Stimulated activated CD8-positive, alpha-beta memory T cell treated with anti-CD3 and anti-CD28 coated beads, Interleukin-15, amount 100 ng/mL, for 4 hours (primary cell): ENCODE results near the gene ATP5F1C.
"Not testable (repeated sequence)": the region's sequence is repeated elsewhere in the genome, so short reads cannot be mapped to it uniquely, and the experiment has no call there.

Experiments used
- DNase-seq, 2 donors: peaks; one replicate each; pipeline ENCODE4 v3.0.0-alpha.2; 2020; ENCODE audit warnings: low read depth in 2 of 2

ATP5F1C gene

GRCh38 chr10:7787857-7788638 lies at the start of gene ATP5F1C, which contains the start of gene KIN:
Gene ATP5F1C, plus strand, starts transcription at chr10:7788177. Its CDS starts 31 bp downstream, at chr10:7788208.
Gene KIN, minus strand, starts transcription at chr10:7787993. Its CDS starts 60 bp downstream, at chr10:7787933.
- DNase-seq, result peak; percentile 96 to 97

GRCh38 chr10:7738536-7739407 lies 49.2 kb upstream of the ATP5F1C start:
- DNase-seq, result no peak

GRCh38 chr10:7744307-7744706 lies 43.7 kb upstream of the ATP5F1C start:
- DNase-seq, result no peak

GRCh38 chr10:7748637-7749036 lies 39.3 kb upstream of the ATP5F1C start:
- DNase-seq, result not testable (repeated sequence)

GRCh38 chr10:7750222-7750621 lies 37.8 kb upstream of the ATP5F1C start:
- no peak for DNase-seq

GRCh38 chr10:7752251-7752650 lies 35.7 kb upstream of the ATP5F1C start:
- no peak for DNase-seq

GRCh38 chr10:7755103-7755502 lies 32.9 kb upstream of the ATP5F1C start:
- DNase-seq, result no peak

- no peak for DNase-seq
Measured at GRCh38 chr10:7756360-7756992, 31.5 kb upstream of the ATP5F1C start.

- no peak for DNase-seq
Measured at GRCh38 chr10:7763929-7764328, 24.0 kb upstream of the ATP5F1C start.

- no peak for DNase-seq
Measured at GRCh38 chr10:7766241-7766640, 21.7 kb upstream of the ATP5F1C start.

GRCh38 chr10:7767209-7767608 lies 20.8 kb upstream of the ATP5F1C start:
- DNase-seq, result no peak

- DNase-seq, result no peak
Measured at GRCh38 chr10:7768417-7768816, 19.6 kb upstream of the ATP5F1C start.

- DNase-seq, result no peak
Measured at GRCh38 chr10:7773845-7774801, 13.9 kb upstream of the ATP5F1C start.

GRCh38 chr10:7776777-7777176 lies 11.2 kb upstream of the ATP5F1C start:
- DNase-seq, result no peak

GRCh38 chr10:7782194-7782593 lies 5.8 kb upstream of the ATP5F1C start:
- DNase-seq, result not testable (repeated sequence)

- DNase-seq, result no peak
Measured at GRCh38 chr10:7786430-7786829, 1.5 kb upstream of the ATP5F1C start.

- no peak for DNase-seq
Measured at GRCh38 chr10:7787150-7787856, 674 bp upstream of the ATP5F1C start.

- DNase-seq, result no peak
Measured at GRCh38 chr10:7788639-7789286, 786 bp downstream of the ATP5F1C start.

- DNase-seq, result no peak
Measured at GRCh38 chr10:7789390-7789789, 1.4 kb downstream of the ATP5F1C start.

- DNase-seq, result no peak
Measured at GRCh38 chr10:7792541-7792940, 4.6 kb downstream of the ATP5F1C start.
